Gastrocnemius medialis (tissue), 4 donors: ENCODE results near the gene PRR5L. TPM values are rescaled to one million over a fixed set of nuclear protein-coding genes. Genes with fewer than 3 reads are reported as not detected.

Source experiments
- ATAC-seq, 2 donors: fragments of 150-250 bp; one replicate each; pipeline ENCODE4 v1.9.1; 2016
- DNase-seq, 2 donors: peaks; one replicate each; pipeline ENCODE4 v3.0.0-alpha.2; 2019
- H3K27ac ChIP-seq, 4 donors: fragments of 200-600 bp; sonication (generic); 1 replicate in 1 of 4; 2 replicates in 3 of 4; pipeline ENCODE4 v1.5.1; 2016 to 2018; ENCODE audit warnings: mild to moderate bottlenecking in 2 of 4, moderate library complexity in 1 of 4
- H3K27me3 ChIP-seq, 3 donors: fragments of 200-600 bp; sonication (generic) in 2 of 3; 1 replicate in 1 of 3; 2 replicates in 2 of 3; pipeline versions ENCODE4 v1.5.1 to v1.6.0; 2016 to 2019; ENCODE audit warnings: mild to moderate bottlenecking in 1 of 3, moderate library complexity in 1 of 3
- H3K36me3 ChIP-seq, 2 donors: fragments of 200-600 bp; sonication (generic) in 1 of 2; one replicate each; pipeline ENCODE4 v1.5.1; 2017 to 2018
- H3K4me1 ChIP-seq, 2 donors: fragments of 200-600 bp; sonication (generic) in 1 of 2; one replicate each; pipeline ENCODE4 v1.5.1; 2016 to 2017; ENCODE audit warnings: mild to moderate bottlenecking in 2 of 2
- H3K4me3 ChIP-seq, 4 donors: fragments of 200-600 bp; sonication (generic) in 3 of 4; 1 replicate in 1 of 4; 2 replicates in 3 of 4; pipeline ENCODE4 v1.5.1; 2016 to 2019; ENCODE audit warnings: mild to moderate bottlenecking in 2 of 4
- H3K9me3 ChIP-seq, 3 donors: fragments of 200-600 bp; sonication (generic) in 2 of 3; 1 replicate in 1 of 3; 2 replicates in 2 of 3; pipeline ENCODE4 v1.5.1; 2016 to 2019
- CTCF ChIP-seq, 5 experiments: fragments of 450-650 bp in 3 of 5; fragments of 200-600 bp in 2 of 5; sonication (generic) in 2 of 5; IDR thresholded peaks in 4 of 5; conservative IDR thresholded peaks in 1 of 5; 1 replicate in 4 of 5; 2 replicates in 1 of 5; pipeline ENCODE4 v1.5.1; 2016 to 2019; ENCODE audit warnings: antibody characterized with exemption in 5 of 5, mild to moderate bottlenecking in 3 of 5, moderate library complexity in 3 of 5
- POLR2A ChIP-seq, 2 donors: fragments of 450-650 bp; IDR thresholded peaks; one replicate each; pipeline ENCODE4 v1.6.1; 2017; ENCODE audit warnings: antibody characterized with exemption in 2 of 2, mild to moderate bottlenecking in 2 of 2, moderate library complexity in 2 of 2
- in situ Hi-C, 4 donors: fragments of 200-750 bp; cut with MboI; loops; one replicate each; pipeline versions ENCODE4 v1.15.0 to v1.8.0; 2017; ENCODE audit warnings: low sequenced_read_pairs in 4 of 4
- intact Hi-C: fragments of 100-400 bp; cut with DNase I; formaldehyde crosslinking; loops from one replicate; pipeline ENCODE4 v1.15.1; 2023; ENCODE audit warnings: low total_unique reads
- total RNA-seq, 4 donors: library from RNA; depleted of rRNA; stranded (reverse); fragments of >200 nt; gene quantifications; one replicate each; pipeline versions ENCODE4 v1.1.0 to v1.2.3, GENCODE V29; 2016

Gene PRR5L
- total RNA-seq, 4 donors from 2014 or later: 0.46 to 3.2 (median 1.2) TPM

DNA sequence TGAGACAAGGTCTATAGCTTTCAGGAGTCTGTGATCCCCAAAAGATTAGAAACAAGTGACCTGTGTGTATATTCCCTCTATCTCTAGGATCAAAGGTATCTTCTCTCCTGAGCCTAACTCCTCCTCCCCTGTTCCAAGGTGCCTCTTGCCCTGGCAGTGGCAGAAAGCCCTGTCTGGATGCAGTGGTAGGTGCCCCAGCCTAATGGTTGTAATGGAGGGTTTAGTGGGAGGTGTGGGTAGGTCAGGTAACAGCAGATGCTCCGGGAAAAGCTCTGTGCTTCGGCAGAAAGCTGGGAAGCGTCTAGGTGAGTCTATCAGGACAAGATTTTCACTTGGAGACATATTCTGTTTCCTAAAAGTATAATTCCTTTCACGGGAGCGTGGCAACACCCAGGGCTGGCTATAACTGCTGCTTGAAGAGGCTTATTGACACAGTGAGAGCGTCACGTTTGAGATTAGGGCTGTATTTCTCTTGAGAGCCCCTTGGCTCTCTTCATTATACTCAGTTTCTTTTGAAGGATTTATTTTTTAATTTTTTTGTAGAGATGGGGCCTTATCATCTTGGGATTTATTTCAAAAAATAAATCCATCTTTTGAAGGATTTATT, 49.5 kb downstream of the PRR5L start:
- in situ Hi-C loops (no loop called here), intact Hi-C loops (no loop called here)
- Histone ChIP-seq H3K27me3 (no peaks in the 10 kb centered on the region), H3K4me3 (no peak overlapping the region), H3K9me3 (no peaks in the 10 kb centered on the region), H3K4me1 (no peaks in the 10 kb centered on the region), H3K27ac (no peak overlapping the region), H3K36me3 (no peaks in the 10 kb centered on the region)
- TF ChIP-seq CTCF (IDR thresholded peaks at IDR 0.05 in 4 of 5, conservative IDR thresholded peaks at IDR 0.05 in 1 of 5) (no peak), POLR2A (IDR thresholded peaks at IDR 0.05) (no peak)
- DNase-seq: no peak
- ATAC-seq: no peak

- H3K27ac ChIP-seq: no peak overlapping the region
- in situ Hi-C loops: no loop called here
- intact Hi-C loops: no loop called here
- no peaks in the 10 kb centered on the region for H3K4me1 ChIP-seq
- no peaks in the 10 kb centered on the region for H3K36me3 ChIP-seq
- no peaks in the 10 kb centered on the region for H3K27me3 ChIP-seq
- H3K9me3 ChIP-seq: no peaks in the 10 kb centered on the region
- H3K4me3 ChIP-seq: no peak overlapping the region
- ATAC-seq (no peak), DNase-seq (no peak)
- no peak for TF ChIP-seq POLR2A (IDR thresholded peaks at IDR 0.05)
- no peak for TF ChIP-seq CTCF (IDR thresholded peaks at IDR 0.05 in 4 of 5, conservative IDR thresholded peaks at IDR 0.05 in 1 of 5)
These were observed 50.7 kb downstream of the PRR5L start for GRCh38 chr11:36346562-36347383.

GRCh38 chr11:36347384-36347906, 51.4 kb downstream of the PRR5L start:
- H3K27ac ChIP-seq: no peak overlapping the region
- TF ChIP-seq CTCF (IDR thresholded peaks at IDR 0.05 in 4 of 5, conservative IDR thresholded peaks at IDR 0.05 in 1 of 5) (no peak), POLR2A (IDR thresholded peaks at IDR 0.05) (no peak)
- no peaks in the 10 kb centered on the region for H3K9me3 ChIP-seq
- no peaks in the 10 kb centered on the region for H3K27me3 ChIP-seq
- H3K4me3 ChIP-seq: no peak overlapping the region
- ATAC-seq (no peak), DNase-seq (no peak)
- intact Hi-C loops: no loop called here
- in situ Hi-C loops: no loop called here
- no peaks in the 10 kb centered on the region for H3K36me3 ChIP-seq
- no peaks in the 10 kb centered on the region for H3K4me1 ChIP-seq

GRCh38 chr11:36349351-36350136, 53.5 kb downstream of the PRR5L start:
- H3K27ac ChIP-seq: no peak overlapping the region

More at GRCh38 chr11:36349351-36350136, 53.5 kb downstream of the PRR5L start:
- no peaks in the 10 kb centered on the region for H3K36me3 ChIP-seq
- DNase-seq (no peak), ATAC-seq (no peak)
- no peaks in the 10 kb centered on the region for H3K27me3 ChIP-seq
- no peak for TF ChIP-seq POLR2A (IDR thresholded peaks at IDR 0.05)
- no peak for TF ChIP-seq CTCF (IDR thresholded peaks at IDR 0.05 in 4 of 5, conservative IDR thresholded peaks at IDR 0.05 in 1 of 5)
- no peak overlapping the region for H3K4me3 ChIP-seq
- intact Hi-C loops (no loop called here), in situ Hi-C loops (no loop called here)
- H3K4me1 ChIP-seq: no peaks in the 10 kb centered on the region
- no peaks in the 10 kb centered on the region for H3K9me3 ChIP-seq
